NCI-H1092 treated with DMSO at 0.1 percent for 48 hours (cell line): ENCODE data around the gene MIX23.

Experiments used
- DNase-seq: peaks from one replicate; lab custom pipeline; 2025; lab: John Stamatoyannopoulos, UW

Gene MIX23

GRCh38 chr3:122382888-122383666 lies at the start of gene MIX23:
TSS of gene MIX23 (minus strand) at chr3:122383231. CDS start at chr3:122383224, 7 bp downstream.
- peak; percentile 94 for DNase-seq

GRCh38 chr3:122430371-122430770 lies 47.3 kb upstream of the MIX23 start:
- no peak for DNase-seq

- no peak for DNase-seq
Measured at GRCh38 chr3:122427857-122428471, 44.9 kb upstream of the MIX23 start.

- DNase-seq, result no peak
Measured at GRCh38 chr3:122421836-122422235, 38.8 kb upstream of the MIX23 start.

- no peak for DNase-seq
Measured at GRCh38 chr3:122421101-122421500, 38.1 kb upstream of the MIX23 start.

- no peak for DNase-seq
Measured at GRCh38 chr3:122416966-122417365, 33.9 kb upstream of the MIX23 start.

- DNase-seq, result no peak
Measured at GRCh38 chr3:122415762-122416654, 33.0 kb upstream of the MIX23 start, which contains the start of gene WDR5B. TSS of gene WDR5B (minus strand) at chr3:122416062. CDS start at chr3:122415528, 534 bp downstream.

GRCh38 chr3:122415104-122415744 lies 32.2 kb upstream of the MIX23 start:
- DNase-seq, result no peak

- DNase-seq, result no peak
Measured at GRCh38 chr3:122414391-122414790, 31.4 kb upstream of the MIX23 start.

GRCh38 chr3:122410639-122411038 lies 27.6 kb upstream of the MIX23 start:
- no peak for DNase-seq

- no peak for DNase-seq
Measured at GRCh38 chr3:122410111-122410510, 27.1 kb upstream of the MIX23 start.

GRCh38 chr3:122409446-122409845 lies 26.4 kb upstream of the MIX23 start:
- DNase-seq, result no peak

- DNase-seq, result no peak
Measured at GRCh38 chr3:122407946-122408345, 24.9 kb upstream of the MIX23 start.

GRCh38 chr3:122406198-122406597 lies 23.2 kb upstream of the MIX23 start:
- no peak for DNase-seq

GRCh38 chr3:122405015-122405414 lies 22.0 kb upstream of the MIX23 start:
- DNase-seq, result no peak

- no peak for DNase-seq
Measured at GRCh38 chr3:122403489-122403888, 20.5 kb upstream of the MIX23 start.

GRCh38 chr3:122398920-122399319 lies 15.9 kb upstream of the MIX23 start:
- no peak for DNase-seq

GRCh38 chr3:122397201-122397600 lies 14.2 kb upstream of the MIX23 start:
- no peak for DNase-seq

GRCh38 chr3:122396511-122396910 lies 13.5 kb upstream of the MIX23 start:
- no peak for DNase-seq

- no peak for DNase-seq
Measured at GRCh38 chr3:122395582-122395981, 12.6 kb upstream of the MIX23 start.

GRCh38 chr3:122394173-122394572 lies 11.1 kb upstream of the MIX23 start:
- DNase-seq, result no peak
